GM12875 (cell line): ENCODE measurements around the gene ING1.

Experiments used
- H3K4me3 ChIP-seq: one replicate; pipeline ENCODE4 v1.5.1; 2011; ENCODE audit warnings: low read depth, low read length, control low read depth
- CTCF ChIP-seq: IDR thresholded peaks from 2 replicates; pipeline ENCODE4 v1.5.1; 2011; ENCODE audit warnings: low read depth, mild to moderate bottlenecking, control low read depth, inconsistent platforms, low read length, moderate library complexity, borderline replicate concordance; ENCODE audit not compliant: insufficient read depth

Gene ING1

GRCh38 chr13:110676595-110677587, 36.6 kb upstream of the ING1 start:
- TF ChIP-seq CTCF = 0 out of 2 replicates have a peak, but pooled peaks have one; percentile 7
- peak overlapping the region; percentile 26 for H3K4me3 ChIP-seq

DNA sequence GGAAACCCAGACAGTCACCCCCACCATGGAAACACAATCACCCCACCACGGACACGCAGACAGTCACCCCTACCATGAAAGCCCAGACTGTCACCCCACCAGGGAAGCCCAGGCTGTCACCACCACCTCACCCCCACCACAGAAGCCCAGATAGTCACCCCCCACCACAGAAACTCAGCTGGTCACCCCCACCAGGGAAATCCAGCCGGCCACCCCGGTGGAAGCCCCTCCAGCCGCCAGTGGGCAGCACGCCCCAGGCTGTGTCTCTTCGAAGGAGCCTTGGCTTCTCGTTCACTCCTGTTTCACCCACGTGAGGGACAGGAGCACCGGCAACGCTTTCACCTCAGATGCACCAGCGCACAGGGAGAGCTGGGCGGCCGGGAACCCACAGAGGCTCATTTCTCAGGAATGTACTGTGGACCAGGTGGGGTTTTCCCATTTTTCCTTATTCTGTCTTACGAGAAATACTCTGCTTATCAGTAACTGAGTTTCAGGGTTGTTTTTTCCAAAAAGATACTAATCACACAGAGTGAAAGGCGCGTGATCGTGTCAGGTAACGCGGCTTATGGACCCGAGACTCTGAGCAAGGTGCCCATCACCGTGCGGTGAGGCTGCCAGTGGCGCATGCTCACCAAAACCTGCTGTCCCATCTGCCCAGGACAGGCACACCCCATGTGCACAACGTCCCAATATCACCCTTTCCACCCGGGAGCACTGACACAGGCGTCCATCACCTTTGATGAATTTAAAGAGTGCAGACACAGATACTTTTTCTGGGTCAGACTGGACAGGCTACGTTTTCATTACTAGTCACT, 35.6 kb upstream of the ING1 start:
- no peak overlapping the region for H3K4me3 ChIP-seq
- TF ChIP-seq CTCF = no peak

GRCh38 chr13:110680852-110681251, 32.6 kb upstream of the ING1 start:
- no peak overlapping the region for H3K4me3 ChIP-seq
- peak; percentile 61 for TF ChIP-seq CTCF

GRCh38 chr13:110681868-110682550, 31.5 kb upstream of the ING1 start:
- no peak overlapping the region for H3K4me3 ChIP-seq
- no peak for TF ChIP-seq CTCF

DNA sequence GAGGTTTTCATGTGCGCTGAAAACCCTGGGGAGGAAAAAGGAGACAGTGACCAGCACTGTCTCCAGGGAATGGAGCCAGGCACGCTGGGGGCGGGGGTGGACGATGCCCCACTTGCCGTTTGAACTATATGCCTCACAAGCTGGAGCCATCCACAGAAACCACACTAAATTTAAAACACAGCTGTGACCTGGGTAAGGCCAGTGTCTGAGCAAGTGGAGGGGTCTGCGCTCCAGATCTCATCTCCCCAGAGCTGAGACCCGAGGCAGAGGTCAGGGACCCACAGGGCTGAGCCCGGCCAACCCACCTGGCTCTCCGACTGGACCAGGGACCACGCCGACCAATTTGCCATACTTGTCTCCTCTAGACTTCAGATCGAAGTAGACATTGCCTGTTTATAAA, 30.8 kb upstream of the ING1 start:
- TF ChIP-seq CTCF = no peak
- H3K4me3 ChIP-seq = no peak overlapping the region

GRCh38 chr13:110683203-110683883, 30.2 kb upstream of the ING1 start:
- no peak overlapping the region for H3K4me3 ChIP-seq
- no peak for TF ChIP-seq CTCF
